Stromal cell of bone marrow (primary cell): Measurements from ENCODE around the gene PAXX.

Experiments used
- DNase-seq: peaks from one replicate; pipeline ENCODE4 v3.0.0-alpha.2; 2012; ENCODE audit warnings: low read depth

PAXX gene

DNA sequence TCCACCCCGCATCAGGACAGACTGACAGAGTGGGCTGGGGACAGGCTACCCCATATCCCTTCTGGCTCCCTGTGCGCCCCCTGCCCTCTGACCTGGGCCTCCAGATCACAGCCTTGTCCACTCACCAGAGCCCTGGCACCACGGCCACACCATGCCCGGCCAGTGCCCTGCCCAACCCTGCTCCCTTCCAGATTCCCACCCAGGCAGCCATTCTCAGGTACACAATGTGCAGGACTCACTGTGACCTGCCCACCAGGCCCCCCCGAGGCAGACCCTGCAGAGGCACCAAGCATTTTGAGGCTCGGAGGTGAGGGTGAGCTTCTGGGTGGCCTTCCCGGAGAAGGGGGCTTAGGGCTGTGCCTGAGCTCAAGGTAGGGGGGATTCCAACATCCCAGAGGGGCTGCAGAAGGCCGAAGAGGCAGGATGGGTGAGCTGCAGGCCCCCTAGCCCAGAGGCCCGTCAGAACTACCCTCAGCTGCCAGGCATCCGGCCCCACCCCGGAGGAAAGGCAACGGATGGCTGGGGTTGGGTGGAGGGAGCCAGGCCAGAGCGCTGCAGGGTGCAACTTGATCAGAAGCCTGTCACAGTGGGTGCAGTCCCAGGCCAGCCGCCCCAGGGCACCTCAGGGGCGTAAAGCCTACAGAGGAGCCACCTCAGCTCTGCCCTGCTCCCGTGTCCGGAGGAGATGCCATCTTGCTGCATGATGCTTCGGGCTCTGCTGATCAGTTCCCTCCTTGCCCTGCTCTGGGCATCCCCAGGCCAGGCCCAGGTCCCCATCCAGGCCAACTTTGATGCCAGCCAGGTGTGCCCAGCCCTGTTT, 9.8 kb upstream of the PAXX start, which contains the start of gene LCNL1:
Gene LCNL1, plus strand, starts transcription at position 762 of the 820 bp plus-strand sequence. CDS start 594 bp downstream, outside the sequence.
- DNase-seq, result no peak

DNA sequence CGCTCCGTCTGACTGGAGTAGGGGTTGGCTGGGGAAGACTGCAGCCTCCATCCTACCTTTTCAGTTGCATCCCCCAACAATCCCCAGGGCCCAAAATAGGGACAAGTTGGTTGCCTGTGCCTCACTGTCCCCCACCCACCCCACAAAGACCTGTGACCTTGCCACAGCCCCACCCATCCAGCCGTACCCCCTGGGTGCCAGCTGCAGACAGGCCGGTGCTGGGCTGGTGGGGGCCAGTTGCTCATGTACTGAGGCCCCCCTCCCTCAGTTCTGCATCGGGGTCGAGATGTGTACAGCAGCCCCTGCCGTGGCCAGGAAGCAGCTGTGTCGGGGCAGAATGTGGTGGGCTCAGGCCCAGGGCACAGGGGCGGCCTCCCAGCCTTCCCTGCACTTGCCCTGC, 9.1 kb upstream of the PAXX start:
- DNase-seq, result no peak

DNA sequence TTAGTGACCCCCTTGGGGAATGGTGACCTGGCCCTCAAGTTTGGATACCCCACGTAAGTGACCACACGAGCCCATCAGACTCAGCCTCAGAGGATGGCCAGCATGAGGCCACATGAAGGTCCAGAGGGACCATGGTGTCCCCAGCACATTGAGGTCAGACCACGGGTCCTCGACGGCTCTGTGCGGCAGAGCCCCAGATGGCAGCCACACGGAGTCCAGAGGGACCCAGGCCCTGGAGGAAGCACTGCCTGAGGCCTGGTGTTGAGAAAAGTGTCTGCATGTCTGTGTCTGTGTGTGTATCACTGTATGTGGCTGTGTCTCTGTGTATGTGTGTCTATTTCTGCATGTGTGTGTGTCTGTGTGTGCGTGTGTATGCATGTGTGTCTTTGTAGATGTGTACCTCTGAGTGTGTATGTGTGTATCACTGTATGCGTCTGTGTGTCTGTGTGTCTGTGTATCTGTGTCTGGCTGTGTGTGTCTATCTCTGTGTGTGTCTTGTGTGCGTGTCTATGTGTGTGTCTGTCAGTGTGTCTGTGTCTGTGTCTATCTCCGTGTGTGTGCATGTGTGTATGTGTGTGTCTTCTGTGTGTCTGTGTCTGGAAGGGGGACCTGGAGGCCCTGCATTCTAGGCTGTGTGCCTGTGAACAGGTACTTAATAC, 8.4 kb upstream of the PAXX start:
- no peak for DNase-seq

DNA sequence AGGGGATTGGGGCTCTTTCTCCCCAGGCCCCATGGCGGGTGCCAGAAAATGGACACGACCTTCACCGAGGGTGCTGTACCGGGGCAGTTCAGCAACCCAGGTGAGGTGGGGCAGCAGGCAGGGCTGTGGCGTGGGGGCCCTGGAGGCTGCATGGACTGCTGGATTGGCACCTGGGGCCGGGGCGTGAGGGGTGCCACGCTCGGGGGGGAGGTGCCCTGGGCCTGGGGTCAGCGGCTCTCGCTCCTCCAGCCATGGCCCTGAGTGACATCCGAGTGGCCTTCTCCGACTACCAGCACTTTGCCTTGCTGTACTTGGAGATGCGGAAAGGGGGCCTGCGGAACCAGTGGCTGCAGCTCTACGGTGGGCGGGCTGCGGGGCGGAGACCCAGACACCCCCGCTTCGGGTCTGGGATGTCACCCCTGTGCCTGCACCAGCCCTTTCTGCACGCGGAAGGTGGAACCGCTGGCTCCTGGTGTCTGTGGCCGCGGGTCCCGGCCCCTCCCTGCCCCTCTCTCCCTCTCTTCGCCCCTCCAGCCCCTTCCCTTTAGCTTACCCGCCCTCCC, 7.7 kb upstream of the PAXX start:
- DNase-seq, result no peak

DNA sequence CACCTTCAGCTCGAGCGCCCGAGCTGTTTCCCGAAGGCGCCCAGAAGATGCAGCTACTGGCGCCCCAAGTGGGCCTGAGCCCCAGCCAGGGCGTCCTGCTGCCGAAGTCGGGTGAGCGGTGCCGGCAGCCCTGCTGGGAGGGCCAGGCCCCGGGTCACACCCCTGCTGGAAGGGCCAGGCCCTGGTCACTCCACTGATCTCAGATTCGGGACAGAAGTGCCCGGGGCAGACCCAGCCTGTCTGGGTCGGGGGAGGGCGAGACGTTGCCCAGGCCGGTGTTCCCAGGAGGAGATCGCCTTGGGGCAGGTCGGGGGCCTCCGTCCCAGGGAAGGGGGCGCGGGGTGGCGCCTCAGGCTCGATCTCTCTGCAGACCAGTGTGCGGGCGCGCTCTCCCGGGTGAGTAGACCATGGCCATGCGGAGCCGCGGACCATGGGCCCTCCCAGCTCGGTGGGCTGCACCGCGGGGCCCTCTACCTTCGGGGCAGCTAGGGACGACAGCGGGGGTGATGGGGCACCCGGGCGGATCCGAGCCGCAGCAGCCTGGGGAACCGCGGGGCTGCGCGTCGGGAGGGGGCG, 7.1 kb upstream of the PAXX start:
- DNase-seq, result no peak

DNA sequence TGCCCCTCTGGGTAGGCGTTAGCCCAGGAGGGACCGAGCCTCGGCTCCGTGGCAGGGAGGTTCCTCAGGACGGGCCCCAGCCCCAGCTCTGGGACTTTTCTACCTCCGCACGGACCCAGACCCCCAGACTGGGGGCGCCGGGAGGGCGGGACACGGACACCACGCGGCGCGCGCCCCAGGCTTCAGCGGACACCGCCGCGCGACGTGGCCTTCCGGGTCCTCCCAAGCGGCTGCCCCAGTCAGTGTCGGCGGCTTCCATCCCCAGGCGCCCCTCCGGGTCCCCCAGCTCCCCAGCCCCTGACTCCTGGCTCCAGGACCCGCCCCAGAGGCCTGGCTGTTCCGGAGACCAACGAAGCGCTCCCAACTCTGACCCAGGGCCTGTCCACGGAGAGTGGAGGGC, 6.4 kb upstream of the PAXX start:
- DNase-seq, result no peak

DNA sequence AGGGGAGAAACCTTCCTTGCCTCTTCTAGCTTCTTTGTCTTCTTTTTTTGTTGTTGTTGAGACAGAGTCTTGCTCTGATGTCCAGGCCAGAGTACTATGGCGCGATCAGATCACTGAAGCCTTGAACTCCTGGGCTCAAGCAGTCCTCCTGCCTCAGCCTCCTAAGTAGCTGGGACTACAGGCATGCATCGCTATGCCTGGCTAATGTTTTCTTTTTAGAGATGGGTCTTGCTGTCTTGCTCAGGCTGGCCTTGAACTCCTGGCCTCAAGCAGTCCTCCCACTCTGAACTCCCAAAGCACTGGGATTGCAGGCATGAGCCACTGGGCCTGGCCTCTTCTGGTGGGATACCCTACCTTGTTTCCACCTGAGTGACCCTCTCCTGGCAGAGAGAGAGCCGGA, 3.4 kb upstream of the PAXX start:
- DNase-seq, result no peak

DNA sequence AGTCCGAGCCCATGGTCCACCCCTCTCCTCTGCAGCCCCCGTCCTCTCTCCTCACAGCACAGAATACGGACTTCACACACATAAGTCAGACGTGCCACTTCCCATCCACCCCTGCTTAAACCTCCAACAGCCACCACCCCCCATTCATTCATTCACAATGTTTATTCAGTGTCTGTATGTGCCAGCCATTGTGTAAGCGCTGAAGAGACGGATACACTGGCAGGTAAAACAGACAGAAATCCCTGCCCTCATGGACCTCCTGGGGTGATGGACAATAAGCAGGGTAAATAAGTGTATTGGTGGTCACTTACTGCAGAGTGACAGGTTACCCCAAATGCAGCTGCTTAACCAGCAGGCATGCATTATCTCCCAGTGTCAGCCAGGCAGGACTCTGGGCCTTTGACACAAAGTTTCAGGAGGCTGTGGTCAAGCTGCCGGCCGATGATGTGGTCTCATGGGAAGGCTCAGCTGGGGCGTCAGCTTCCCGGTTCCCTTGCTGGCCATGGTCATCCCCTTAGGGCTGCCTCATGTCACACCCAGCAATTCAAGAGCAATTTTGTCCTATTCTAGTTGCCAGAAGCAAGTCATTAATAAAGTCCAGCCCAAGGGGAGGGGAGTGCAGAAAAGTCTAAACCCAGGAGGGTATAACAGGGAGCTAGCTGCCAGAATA, 1.8 kb upstream of the PAXX start:
- no peak for DNase-seq

DNA sequence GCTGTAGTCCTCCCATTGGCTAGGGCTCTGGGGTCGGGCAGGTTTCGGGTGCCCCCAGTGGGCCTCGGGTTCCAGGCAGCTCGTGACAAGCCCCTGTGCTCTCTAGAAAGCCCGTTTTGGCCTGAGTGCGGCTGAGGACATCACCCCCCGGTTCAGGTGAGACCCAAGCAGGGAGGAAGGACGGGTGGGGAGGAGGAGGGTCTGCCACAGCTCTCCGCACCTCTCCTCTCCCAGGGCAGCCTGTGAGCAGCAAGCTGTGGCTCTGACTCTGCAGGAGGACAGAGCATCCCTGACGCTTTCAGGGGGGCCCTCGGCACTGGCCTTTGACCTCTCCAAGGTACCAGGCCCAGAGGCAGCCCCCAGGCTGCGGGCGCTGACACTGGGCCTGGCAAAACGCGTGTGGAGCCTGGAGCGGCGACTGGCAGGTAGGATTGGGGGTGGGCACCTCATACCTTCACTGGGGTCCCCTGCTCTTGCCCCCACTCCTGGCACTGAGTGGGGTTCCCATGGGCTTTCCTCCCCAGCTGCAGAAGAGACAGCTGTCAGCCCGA, 672 bp downstream of the PAXX start:
- no peak for DNase-seq

DNA sequence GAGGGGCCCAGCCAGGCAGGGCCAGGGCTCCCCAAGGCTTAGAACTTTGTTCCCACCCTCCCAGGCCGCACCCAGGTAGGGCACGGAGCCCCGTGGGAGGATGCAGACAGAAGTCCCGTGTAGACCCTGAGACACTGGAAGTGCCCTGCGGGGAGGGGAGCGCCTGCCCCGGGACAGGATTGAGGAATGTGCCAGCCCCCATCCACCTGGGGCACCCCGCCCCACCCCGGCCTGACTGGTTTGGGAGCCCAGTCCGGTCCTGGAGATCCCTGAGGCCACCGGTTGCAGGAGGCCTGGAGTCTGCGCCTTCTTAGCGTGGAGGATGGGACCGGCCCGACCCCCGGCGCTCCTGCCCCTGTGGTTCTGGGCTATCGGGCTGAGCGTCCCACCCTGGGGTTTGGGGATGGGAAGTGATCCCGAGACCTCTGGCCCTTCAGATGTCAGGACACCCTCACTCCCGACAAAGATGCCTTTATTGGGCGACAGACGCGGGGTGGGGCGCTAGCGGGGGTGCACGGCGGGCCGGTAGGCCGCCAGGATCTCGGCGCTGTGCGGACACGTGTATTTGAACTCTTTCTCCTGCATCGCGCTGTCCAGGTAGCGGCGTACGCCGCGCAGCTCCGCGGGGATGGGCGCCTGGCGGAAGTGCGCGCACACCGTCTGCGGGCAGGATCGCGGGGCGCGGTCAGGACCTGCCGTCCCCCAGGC, 2.1 kb downstream of the PAXX start:
- DNase-seq, result no peak

DNA sequence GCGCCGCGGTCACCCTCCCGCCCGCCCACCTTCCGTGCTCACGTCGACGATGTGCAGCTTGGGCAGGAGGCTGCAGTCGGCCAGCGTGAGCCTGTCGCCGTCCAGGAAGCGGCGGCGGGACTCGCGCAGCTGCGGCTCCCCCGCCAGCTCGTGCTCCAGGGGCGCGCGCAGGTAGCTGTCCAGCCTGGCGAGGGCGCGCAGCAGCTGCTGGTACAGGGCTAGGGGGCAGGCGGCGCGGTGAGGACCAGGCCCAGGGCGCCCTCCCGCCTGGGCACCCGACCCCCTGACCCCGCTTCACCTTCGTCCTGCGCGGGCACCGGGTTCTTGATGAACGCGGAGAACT, 2.6 kb downstream of the PAXX start:
- DNase-seq, result no peak

DNA sequence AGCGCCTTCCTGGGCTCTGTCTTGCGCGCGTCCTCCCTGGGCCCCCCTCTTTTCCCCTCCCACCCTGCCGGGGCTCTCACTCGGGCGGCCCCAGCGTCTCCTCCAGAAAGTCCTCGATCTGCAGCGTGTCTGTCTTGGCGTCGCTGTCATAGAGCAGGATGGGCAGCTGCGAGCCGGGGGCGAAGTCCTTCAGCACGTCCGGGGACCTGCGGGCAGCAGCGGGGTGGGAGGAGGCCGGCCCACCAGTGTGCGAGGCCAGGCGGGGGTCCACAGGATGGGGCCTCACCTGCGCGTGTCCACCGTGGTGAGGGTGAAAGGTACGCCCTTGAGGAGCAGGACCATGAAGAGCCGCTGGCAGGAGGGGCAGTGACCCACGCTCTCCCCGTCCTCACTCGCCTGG, 3.1 kb downstream of the PAXX start:
- no peak for DNase-seq

DNA sequence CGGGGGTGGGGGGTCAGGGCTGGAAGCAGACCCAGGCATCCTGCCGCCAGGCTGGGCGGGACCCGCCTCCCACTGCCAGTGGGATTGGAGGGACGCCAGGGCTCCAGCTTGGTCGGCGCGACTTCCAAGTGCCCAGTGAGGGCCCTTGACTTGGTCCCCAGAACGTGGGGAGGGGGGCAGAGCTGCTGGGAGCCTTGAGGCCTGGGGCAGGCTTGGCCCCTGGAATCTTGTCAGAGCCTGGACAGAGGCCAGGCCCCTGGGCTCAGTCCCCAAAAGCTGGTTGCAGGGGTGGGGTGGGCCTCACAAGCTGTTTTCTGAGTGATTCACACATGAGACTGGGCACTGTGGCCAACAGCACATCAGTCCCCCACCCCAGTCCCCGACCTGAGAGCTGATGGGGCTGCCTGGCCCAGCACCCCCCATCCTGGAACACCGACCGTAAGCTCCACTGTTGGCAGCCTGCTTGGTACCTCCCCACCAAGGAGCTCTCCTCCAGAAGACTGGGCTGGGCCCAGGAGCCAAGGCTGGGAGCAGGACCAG, 3.6 kb downstream of the PAXX start:
- DNase-seq, result no peak

DNA sequence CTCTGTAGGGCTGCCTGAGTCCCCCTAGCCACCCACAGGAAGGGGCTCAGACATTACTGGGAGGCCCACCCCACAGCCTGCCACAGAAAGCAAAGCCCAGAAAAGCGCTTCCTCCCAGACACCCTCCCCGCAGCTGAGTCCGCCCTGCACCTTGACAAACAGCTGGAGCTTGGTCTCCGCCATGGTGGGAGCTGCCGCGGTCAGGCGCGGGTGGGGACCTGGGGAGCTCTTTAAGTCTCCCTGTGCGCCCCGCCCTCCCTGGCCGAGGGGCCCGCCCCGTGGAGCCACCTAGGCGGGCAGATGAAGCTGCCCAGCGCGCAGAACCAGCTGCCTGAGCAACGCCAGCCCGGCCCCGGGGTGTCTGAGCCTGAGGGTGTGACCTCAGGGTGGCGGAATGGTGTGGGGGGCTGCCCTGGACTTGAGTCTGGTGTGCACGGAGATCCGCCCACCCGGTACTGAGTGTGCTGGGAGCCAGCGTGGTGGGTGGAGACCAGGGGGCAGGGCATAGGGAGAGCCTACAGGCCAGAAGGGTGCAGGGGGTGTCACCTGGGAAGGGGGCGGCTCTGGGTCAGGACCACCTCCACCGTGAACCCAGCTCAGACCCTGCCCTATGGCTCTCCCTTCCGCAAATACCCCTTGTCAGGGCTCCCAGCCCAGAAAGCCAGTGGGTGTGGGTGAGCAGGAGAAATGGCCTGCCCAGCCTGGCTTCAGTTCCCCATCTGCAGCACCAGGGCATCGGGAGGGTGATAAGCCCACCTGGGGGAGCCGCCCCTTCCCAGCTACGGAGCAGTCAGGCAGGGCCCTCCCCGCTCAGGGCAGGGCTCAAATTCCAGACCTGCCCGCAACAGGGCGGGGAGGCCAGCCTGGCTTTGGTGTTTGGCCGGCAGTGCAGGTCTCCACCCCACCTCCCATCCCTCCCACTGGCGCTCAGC, 4.4 kb downstream of the PAXX start, which contains the start of gene CLIC3:
Gene CLIC3, minus strand, starts transcription at position 208 of the 932 bp plus-strand sequence. Its CDS starts 25 bp downstream, at position 183.
- no peak for DNase-seq

DNA sequence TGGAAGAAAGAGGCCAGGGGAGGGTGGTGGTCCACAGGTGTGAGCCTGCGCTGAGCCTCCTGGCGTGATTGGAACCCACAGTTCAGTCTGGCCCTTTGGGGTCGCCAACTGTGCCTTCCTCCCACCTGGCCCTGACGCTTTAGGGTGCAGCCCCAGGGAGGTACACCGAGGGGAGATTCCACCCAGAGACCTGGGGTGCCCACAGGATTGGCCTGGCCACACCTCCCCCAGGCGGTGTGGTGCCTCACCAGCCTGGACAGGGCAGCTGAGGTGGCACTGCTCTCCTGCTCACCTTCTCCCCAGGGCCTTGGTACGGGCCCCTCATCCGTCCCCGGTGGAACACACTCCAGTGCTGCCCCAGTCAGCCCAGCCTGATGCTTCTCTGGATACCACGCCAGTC, 5.1 kb downstream of the PAXX start:
- no peak for DNase-seq

DNA sequence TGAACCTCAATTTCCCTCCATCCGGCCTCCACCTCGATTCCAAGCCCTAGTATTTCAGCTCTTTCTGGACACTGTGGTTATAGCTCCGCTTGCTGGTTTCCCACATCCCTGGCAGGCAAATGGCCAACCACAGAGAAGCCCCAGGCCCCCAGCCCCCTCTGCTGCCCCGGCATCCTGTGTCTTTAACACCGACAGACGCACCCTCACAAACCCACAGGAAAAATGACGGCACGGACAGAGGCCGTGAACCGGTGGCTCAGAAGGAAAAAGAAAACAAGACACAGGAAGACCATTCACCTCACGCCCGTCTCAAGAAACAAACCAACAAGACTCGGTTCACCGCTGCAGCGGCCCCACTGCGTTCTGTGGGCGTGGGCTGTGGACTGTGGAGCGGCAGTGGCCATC, 5.6 kb downstream of the PAXX start:
- DNase-seq, result no peak

DNA sequence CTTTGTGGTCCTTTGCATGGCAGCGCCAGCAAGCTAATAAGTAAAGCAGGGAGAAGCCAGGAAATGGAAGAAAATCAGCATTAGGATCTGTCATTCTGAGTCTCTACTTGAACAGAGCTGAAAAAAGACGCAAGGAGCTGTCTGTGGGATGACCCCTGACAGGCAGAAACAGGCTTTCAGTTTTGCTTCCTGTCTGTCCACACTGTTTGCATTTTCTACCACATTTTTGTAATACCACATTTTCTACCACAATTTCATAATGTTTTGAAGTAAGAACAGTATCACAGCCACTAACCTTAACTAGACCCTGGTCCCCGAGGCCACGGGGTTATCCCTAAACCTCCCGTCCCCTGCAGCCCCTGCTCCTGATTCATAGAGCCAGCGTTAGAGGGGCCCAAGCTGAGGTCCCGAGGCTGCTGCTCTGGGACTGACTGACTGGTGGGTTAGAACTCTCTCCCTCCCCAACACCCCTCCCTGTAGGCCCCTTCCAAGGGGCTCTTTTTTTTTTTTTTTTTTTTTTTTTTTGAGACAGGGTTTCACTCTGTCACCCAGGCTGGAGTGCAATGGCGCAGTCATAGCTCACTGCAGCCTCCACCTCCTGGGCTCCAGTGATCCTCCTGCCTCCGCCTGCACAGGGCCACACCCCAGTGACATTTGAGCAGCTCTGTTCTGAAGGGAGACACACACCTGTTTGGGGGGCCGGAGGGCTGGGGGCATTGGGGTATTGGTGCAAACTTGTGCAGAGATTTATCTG, 8.1 kb downstream of the PAXX start:
- DNase-seq, result no peak

DNA sequence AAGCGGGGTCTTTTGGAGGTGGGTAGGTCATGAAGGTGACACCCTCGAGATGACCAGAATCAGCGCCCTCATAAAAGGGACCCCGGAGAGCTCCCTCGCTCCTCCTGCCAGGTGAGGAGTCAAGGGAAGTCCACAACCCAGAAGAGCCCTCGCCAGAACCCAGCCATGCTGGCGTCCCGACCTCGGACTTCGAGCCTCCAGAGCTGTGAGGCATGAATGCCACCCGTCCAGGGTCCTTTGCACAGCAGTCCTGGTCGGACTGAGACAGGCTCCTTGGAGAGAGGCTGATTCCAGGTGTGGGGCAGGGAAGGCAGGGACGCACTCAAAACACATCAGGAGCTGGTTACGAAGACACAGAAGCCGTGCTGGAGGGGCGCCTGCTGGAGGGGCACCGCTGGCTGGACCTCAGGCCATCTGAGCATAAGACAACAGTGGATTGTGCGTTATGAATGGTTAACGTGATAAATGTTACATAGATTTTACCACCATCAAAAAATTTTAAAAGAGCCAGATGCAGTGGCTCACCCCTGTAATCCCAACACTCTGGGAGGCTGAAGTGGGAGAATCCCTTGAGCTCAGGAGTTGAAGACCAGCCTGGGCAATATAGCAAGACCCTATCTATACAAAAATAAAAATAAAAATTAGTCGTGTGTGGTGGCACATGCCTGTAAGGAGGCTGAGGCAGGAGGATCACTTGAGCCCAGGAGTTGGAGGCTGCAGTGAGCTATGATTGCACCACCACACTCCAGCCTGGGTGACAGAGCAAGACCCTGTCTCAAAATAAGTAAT, 9.8 kb downstream of the PAXX start:
- DNase-seq, result no peak
